Measurements from ENCODE around the gene KCNJ12.

Gene KCNJ12

DNA sequence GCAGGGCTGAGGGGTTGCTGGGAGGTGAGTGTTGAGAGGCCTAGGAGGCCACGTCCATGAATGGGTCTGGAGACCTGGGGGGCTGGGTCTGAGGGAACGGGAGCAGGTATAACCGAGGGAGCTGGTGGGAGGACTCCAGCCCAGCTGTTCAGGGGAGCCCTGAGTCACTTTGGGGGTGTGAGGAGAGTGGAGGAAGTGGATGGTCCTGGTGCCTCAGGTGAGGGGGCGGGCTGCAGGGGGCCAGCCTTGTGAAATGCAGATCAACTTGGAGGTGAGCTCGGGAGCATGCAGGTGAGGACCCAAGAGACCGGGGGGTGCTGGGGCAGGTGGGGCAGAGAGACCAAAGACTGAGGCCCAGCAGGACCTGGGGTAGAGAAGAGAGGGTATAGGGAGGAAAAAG lies 79.6 kb downstream of the KCNJ12 start:
- TF ChIP-seq, protein P1, sequence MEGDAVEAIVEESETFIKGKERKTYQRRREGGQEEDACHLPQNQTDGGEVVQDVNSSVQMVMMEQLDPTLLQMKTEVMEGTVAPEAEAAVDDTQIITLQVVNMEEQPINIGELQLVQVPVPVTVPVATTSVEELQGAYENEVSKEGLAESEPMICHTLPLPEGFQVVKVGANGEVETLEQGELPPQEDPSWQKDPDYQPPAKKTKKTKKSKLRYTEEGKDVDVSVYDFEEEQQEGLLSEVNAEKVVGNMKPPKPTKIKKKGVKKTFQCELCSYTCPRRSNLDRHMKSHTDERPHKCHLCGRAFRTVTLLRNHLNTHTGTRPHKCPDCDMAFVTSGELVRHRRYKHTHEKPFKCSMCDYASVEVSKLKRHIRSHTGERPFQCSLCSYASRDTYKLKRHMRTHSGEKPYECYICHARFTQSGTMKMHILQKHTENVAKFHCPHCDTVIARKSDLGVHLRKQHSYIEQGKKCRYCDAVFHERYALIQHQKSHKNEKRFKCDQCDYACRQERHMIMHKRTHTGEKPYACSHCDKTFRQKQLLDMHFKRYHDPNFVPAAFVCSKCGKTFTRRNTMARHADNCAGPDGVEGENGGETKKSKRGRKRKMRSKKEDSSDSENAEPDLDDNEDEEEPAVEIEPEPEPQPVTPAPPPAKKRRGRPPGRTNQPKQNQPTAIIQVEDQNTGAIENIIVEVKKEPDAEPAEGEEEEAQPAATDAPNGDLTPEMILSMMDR (IDR thresholded peaks at IDR 0.05) = no peak

DNA sequence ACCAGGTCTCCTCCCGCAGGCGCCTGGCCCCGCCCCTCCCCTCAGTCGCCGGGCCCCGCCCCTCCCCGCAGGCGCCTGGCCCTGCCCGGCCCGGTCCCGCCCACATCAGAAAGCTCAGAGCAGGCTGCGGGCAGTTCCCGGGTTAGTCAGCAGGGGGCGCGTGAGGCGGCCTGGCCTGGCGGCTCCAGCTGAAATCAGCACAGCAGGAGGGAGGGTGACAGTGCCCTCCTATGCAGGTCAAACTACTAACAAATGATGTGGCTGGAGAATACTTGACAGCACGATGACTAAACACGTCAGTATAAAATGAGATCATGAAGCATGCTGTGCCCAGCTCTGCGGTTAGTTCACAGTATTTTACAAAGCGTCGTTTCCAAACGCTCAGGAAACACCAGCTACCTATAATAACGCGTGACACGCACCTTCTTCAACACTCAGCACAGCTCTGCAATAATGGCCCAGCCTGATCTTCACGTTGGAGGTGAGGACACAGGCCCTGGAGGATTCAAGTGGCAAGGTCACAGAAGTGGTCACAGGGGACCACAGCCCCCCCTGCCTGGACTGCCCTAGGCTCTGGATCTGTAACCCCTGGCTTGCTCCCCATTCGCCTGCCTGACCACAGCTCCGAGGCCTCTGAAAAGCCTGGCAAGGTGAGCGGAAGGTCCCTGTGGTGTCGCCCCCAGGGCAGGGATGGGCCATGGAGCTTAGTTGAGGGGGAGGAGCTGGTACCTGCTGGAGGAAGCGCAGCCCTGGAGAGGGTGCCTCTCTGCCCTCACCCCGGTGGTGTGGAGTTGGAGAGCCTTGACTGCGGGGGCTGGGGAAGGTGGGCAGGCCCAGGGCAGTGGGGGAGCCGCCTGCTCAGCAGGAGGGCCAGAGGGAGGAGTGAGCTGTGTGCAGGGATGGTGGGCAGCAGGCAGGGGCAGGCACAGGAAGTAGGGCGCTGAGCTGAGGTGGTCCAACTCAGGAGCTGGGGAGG lies 81.2 kb downstream of the KCNJ12 start:
- TF ChIP-seq, protein P1 (IDR thresholded peaks at IDR 0.05) = peak; percentile 97

DNA sequence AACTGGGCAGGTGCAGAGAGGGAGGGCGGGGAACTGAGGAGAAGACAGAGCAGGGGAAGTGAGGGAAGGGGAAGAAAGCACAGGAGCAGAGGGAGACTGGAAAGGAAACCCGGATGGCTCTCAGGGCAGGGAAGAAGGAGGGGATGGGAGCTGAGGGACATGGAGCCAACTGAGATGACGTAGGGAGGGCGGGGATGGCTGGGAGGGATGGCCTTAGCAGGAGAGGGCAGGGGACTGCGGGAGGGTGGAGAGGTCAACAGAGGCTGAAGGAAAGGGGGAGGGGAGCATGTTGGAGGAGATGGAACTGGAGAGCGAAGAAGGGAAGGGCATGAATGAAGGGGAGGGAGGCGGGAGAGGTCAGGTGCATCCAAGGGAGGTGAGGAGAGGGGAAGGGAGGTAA lies 81.9 kb downstream of the KCNJ12 start:
- TF ChIP-seq, protein P1 (IDR thresholded peaks at IDR 0.05) = no peak

DNA sequence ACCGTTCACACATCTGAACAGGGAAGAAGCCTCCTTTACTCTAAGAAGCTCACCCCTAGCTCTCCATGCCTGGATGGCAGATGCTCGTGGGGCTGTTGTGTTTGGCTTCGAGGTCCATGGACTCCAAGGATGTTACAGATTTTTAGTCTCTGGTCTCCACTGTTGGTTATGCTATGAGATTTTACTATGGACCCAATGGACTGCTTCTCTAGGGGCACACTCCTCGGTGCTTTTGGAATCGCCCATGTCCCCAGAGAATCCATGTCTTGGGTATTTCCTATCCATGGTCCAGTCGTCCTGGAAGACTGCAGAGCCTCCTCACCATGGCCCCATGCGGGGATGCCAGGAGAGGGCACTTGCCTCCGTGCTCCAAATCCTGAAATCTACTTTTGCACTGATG lies 83.4 kb downstream of the KCNJ12 start:
- TF ChIP-seq, protein P1 (IDR thresholded peaks at IDR 0.05) = no peak

DNA sequence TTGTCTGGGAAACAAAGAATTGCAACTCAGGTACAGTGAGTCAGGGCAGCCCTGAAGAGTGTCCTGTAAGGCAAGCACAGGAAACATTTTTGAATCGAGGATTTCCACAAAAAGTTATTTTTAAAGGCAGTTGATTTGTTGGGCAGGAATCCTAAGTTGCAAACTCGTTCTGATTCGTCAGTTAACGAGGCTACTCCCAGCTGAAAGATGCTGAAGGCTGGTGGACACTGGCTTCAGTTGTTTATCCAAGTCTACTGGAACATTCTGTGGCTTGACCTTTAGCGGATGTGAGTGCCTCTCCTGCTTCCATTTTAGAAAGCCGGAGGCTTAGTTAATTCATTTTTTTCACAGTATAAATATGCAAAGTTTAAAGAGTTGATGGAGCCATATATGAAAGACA lies 84.2 kb downstream of the KCNJ12 start:
- TF ChIP-seq, protein P1 (IDR thresholded peaks at IDR 0.05) = no peak

DNA sequence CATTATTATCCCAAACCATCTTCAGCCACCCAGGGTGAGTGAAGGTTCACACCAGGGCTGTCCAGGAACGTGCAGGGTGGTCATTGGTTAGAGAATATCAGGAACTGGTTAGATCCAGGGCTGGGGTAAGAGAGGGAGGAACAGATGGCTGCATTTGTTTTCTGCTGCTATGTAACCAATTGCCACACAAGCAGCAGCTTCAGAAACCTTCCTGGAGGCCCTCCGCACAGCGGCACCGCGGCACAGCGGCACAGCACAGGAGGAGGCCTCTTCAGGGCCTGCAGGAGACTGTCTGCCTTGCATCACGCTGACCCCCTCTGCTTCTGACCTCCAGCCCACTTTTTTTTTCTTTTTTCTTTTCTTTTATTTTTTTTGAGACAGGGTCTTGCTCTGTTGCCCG lies 86.1 kb downstream of the KCNJ12 start:
- TF ChIP-seq, protein P1 (IDR thresholded peaks at IDR 0.05) = no peak

DNA sequence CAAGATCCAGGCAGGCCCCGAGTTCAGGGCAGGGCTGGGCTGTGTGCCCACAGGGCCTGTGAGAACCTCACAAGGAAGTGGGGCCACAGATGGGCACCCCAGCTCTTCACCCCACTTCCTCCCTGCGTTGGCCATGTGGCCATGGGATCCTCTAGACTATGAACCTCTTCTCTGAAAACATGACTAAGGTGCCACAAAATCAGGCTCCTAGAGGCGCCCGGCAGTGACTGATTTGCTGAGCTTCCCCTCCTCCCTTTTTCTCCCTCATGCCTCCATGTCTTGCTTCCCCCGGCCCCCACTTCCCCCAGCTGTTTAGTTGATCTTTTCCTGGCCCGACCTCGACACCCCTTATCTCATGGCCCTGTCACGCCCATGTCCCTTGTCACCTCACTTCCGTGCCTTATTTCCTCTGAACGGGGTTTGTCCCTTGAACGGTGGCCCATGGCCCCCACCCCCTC lies 87.1 kb downstream of the KCNJ12 start:
- TF ChIP-seq, protein P1 (IDR thresholded peaks at IDR 0.05) = no peak
